Ovary (tissue), 9 donors: Measurements from ENCODE around the gene TMEM179B. TPM values are rescaled to one million over a fixed set of nuclear protein-coding genes. Genes with fewer than 3 reads are reported as not detected.
"Not testable (repeated sequence)": the region's sequence is repeated elsewhere in the genome, so short reads cannot be mapped to it uniquely, and the experiment has no call there.

Experiments
- DNase-seq, 5 donors: peaks; one replicate each; pipeline ENCODE4 v3.0.0-alpha.2; 2019 to 2020
- H3K27ac ChIP-seq, 2 donors: fragments of 200-600 bp; one replicate each; pipeline versions ENCODE4 v1.5.1 to v1.8.0; 2019 to 2022
- H3K27me3 ChIP-seq: fragments of 200-600 bp; one replicate; pipeline ENCODE4 v1.8.0; 2022
- H3K36me3 ChIP-seq: fragments of 200-600 bp; sonication (generic); one replicate; pipeline ENCODE4 v1.5.1; 2019
- H3K4me1 ChIP-seq: one replicate; pipeline ENCODE4 v1.8.1; 2013; ENCODE audit warnings: mild to moderate bottlenecking, moderate library complexity; ENCODE audit not compliant: insufficient read depth
- H3K4me3 ChIP-seq: fragments of 200-600 bp; sonication (generic); one replicate; pipeline ENCODE4 v1.5.1; 2017
- H3K9me3 ChIP-seq, 2 donors: fragments of 200-600 bp in 1 of 2; sonication (generic) in 1 of 2; one replicate each; pipeline versions ENCODE4 v1.5.1 to v1.8.1; 2013 to 2019; ENCODE audit warnings: mild to moderate bottlenecking in 1 of 2, moderate library complexity in 1 of 2
- EP300 ChIP-seq: sonication (generic); formaldehyde crosslinking; IDR thresholded peaks from one replicate; pipeline ENCODE4 v1.6.1; 2017; ENCODE audit warnings: antibody characterized with exemption
- POLR2A ChIP-seq: fragments of 450-650 bp; IDR thresholded peaks from one replicate; pipeline ENCODE4 v1.6.1; 2017; ENCODE audit warnings: antibody characterized with exemption, mild to moderate bottlenecking, moderate library complexity
- WGBS, 3 donors: extraction: QIAGEN DNeasy Blood & Tissue Kit in 1 of 3; methylation state at CpG; one replicate each; pipeline versions ENCODE4 v1.1.5 to v1.1.7; 2013 to 2017; 5-methylcytosine and 5-hydroxymethylcytosine counted together
- intact Hi-C, 4 donors: fragments of 100-400 bp; cut with DNase I; formaldehyde crosslinking; loops; one replicate each; pipeline versions ENCODE4 v1.11.0 to v1.15.1; 2022 to 2023
- polyA plus RNA-seq, 2 donors: library from polyadenylated mRNA; stranded (reverse); fragments of 200-250 nt in 1 of 2; fragments of 350-450 nt in 1 of 2; fragmentation: Illumina TruSeq in 1 of 2; extraction: RNeasy Lipid Tissue Mini Kit (QIAGEN cat#74804) in 1 of 2; gene quantifications; one replicate each; pipeline ENCODE4 v1.2.3, GENCODE V29; 2013 to 2014
- total RNA-seq, 7 donors: library from RNA; depleted of rRNA in 2 of 7; stranded (reverse); fragments of >200 nt in 2 of 7; fragmentation: NEBNext Ultra II Directional in 3 of 7; extraction: Animal tissue kit (Norgen Biotek cat#: 25700) in 3 of 7; gene quantifications; one replicate each; pipeline versions ENCODE4 v1.1.0 to v1.2.4, GENCODE V29; 2016 to 2023
- TF ChIP-seq, protein P1 (sequence below), 3 donors: fragments of 450-650 bp in 2 of 3; fragments of 200-600 bp in 1 of 3; IDR thresholded peaks; one replicate each; pipeline versions ENCODE4 v1.5.1 to v1.8.0; 2016 to 2022; ENCODE audit warnings: antibody characterized with exemption in 3 of 3, mild to moderate bottlenecking in 1 of 3
- donor health status: DM: no; HTN: no; CAD: no; lungs with moderate emphysema.
- donor health status: DM: no; HTN: no; CAD: no.
- donor health status: Bipolar disorder and iron deficiency.
- donor health status: DM: yes; HTN: yes; CAD: no.
- donor health status: DM: no; HTN: no; CAD: no.
- donor health status: DM: yes; HTN: yes; CAD: no.

The TMEM179B gene
- total and polyA plus RNA-seq, 9 donors = 32.7 to 101 (median 37.9) TPM

DNA sequence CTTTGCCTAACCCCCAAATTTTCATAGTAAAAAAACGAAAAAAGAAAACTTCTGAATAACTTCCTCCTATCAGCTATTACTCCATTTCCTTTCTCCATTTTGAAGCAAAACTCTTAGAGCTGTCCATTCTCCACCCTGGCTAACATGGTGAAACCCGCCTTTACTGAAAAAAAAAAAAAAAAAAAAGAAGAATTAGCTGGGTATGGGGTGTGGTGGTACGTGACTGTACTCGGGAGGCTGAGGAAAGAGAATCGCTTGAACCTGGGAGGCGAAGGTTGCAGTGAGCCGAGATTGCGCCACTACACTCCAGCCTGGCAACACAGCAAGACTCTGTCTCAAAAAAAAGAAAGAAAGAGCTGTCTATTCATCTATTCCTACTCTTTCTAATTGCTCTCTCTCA, 29.4 kb downstream of the TMEM179B start:
- no peak overlapping the region for H3K27ac ChIP-seq
- DNase-seq = no peak
- no peak for TF ChIP-seq EP300
- TF ChIP-seq, protein P1, sequence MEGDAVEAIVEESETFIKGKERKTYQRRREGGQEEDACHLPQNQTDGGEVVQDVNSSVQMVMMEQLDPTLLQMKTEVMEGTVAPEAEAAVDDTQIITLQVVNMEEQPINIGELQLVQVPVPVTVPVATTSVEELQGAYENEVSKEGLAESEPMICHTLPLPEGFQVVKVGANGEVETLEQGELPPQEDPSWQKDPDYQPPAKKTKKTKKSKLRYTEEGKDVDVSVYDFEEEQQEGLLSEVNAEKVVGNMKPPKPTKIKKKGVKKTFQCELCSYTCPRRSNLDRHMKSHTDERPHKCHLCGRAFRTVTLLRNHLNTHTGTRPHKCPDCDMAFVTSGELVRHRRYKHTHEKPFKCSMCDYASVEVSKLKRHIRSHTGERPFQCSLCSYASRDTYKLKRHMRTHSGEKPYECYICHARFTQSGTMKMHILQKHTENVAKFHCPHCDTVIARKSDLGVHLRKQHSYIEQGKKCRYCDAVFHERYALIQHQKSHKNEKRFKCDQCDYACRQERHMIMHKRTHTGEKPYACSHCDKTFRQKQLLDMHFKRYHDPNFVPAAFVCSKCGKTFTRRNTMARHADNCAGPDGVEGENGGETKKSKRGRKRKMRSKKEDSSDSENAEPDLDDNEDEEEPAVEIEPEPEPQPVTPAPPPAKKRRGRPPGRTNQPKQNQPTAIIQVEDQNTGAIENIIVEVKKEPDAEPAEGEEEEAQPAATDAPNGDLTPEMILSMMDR (IDR thresholded peaks at IDR 0.05) = no peak
- no peak for TF ChIP-seq POLR2A
- WGBS, 3 donors = 83 to 94% (median 89%) methylated on average over 8 of the region's 8 CpGs
- H3K4me1 ChIP-seq = no peaks in the 10 kb centered on the region
- intact Hi-C loops = no loop called here
- H3K36me3 ChIP-seq = no peaks in the 10 kb centered on the region
- no peak overlapping the region for H3K4me3 ChIP-seq
- H3K27me3 ChIP-seq = no peaks in the 10 kb centered on the region
- no peaks in the 10 kb centered on the region for H3K9me3 ChIP-seq

DNA sequence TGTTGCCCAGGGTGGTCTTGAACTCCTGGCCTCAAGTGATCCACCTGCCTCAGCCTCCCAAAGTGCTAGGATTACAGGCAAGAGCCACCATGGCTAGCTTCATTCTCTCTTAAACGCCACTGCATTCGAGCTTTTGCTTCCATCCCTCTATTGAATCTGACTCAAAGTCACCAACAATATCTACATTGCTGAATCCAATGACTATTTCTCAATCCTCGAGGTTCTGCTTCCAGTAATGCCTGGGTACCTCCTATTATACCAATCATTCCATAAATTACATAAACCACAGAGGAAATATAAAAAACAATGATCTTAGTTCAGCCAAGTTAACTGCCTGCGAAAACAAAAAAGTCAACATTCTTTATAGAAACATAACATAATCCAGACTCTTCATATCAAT, 29.9 kb downstream of the TMEM179B start:
- 90 to 98% (median 93%) methylated on average over 4 of the region's 4 CpGs for WGBS, 3 donors
- H3K36me3 ChIP-seq = no peaks in the 10 kb centered on the region
- intact Hi-C loops = no loop called here
- H3K4me3 ChIP-seq = no peak overlapping the region
- DNase-seq = no peak
- H3K27ac ChIP-seq = no peak overlapping the region
- H3K9me3 ChIP-seq = no peaks in the 10 kb centered on the region
- H3K4me1 ChIP-seq = no peaks in the 10 kb centered on the region
- no peaks in the 10 kb centered on the region for H3K27me3 ChIP-seq
- TF ChIP-seq EP300 = no peak
- TF ChIP-seq POLR2A = no peak
- TF ChIP-seq, protein P1 (IDR thresholded peaks at IDR 0.05) = no peak

DNA sequence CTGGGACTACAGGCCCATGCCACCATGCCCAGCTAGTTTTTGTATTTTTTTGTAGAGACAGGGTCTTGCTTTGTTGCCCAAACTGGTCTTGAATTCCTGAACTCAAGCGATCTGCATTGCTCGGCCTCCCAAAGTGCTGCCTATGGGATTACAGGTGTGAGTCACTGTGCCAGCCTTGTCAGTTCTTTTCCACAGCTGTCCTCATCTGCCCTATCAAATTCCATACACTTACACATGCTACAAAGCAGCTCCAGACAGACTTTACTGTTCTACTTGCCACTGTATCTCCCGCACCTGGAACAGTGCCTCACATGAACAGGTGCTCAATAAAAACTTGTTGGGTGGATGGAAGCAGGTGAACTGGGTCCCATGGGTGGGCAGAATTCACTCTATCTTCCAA, 36.5 kb downstream of the TMEM179B start:
- no peak overlapping the region for H3K4me3 ChIP-seq
- no peaks in the 10 kb centered on the region for H3K27me3 ChIP-seq
- no peaks in the 10 kb centered on the region for H3K36me3 ChIP-seq
- no peak overlapping the region for H3K27ac ChIP-seq
- WGBS, 3 donors = 87 to 91% (median 89%) methylated on average over 3 of the region's 3 CpGs
- TF ChIP-seq EP300 = no peak
- no peak for DNase-seq
- intact Hi-C loops = no loop called here
- no peaks in the 10 kb centered on the region for H3K4me1 ChIP-seq
- H3K9me3 ChIP-seq = no peaks in the 10 kb centered on the region

DNA sequence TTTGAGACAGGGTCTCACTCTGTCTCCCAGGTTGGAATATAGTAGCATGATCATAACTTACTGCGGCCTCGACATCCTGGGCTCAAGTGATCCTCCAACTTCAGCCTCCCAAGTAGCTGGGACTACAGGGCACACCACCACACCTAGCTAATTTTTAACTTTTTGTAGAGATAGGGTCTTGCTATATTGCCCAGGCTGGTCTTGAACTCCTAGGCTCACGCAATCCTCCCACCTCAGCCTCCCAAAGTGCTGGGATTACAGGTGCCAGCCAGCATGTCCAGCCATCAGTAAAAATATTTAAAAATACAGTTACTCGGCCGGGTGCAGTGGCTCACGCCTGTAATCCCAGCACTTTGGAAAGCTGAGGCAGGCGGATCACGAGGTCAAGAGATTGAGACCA, 40.9 kb downstream of the TMEM179B start:
- 87 to 93% (median 88%) methylated on average over 8 of the region's 8 CpGs for WGBS, 3 donors
- intact Hi-C loops, H3K4me3 ChIP-seq, H3K36me3 ChIP-seq, H3K9me3 ChIP-seq, DNase-seq, H3K4me1 ChIP-seq, H3K27ac ChIP-seq, H3K27me3 ChIP-seq: not testable (repeated sequence)

DNA sequence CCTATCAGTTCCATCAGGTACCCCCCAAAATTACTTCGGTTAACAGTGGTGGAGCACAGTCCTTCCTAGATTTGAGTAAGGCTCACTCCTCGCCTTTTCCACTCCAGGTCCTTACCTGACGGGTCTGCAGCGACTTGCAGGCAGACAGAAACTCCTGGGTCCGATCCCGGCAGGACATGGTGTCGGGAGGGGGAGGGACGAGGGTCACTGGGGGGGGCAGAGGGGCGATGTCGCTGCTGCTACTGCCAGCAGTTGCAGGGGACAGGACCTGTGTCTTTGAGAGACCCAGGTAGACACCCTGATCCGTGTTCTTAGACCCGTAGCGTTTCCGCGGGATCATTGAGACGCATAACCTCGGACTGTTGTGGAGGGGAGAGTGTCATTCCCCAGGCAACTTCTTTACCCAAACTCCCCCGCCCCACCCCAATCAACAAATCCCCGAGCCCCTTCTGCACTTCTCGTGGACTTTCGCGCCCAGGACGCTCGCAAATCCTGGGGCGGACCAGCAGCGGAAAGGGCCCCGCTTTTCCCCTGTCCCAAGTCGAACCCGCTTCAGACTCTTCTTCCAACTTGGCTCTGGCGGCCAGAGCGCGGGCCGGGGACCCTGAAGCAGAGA, 43.8 kb downstream of the TMEM179B start:
- no peaks in the 10 kb centered on the region for H3K27me3 ChIP-seq
- no peaks in the 10 kb centered on the region for H3K36me3 ChIP-seq
- H3K4me3 ChIP-seq = peak overlapping the region; percentile 96
- no peaks in the 10 kb centered on the region for H3K9me3 ChIP-seq
- 0 to 1% (median 0%) methylated on average over 33 of the region's 33 CpGs for WGBS, 3 donors
- no peak for TF ChIP-seq EP300
- TF ChIP-seq POLR2A = peak; percentile 19
- peaks cover 9% of the 10 kb centered on the region for H3K4me1 ChIP-seq
- intact Hi-C loops = loop anchor here in 1 of 4 donors (2.0 to 5.0 kb wide), 2 partner anchors 26 to 44 kb away; partner anchors contain the start of genes NXF1 and TMEM179B
- peak overlapping the region; percentile 90 to 96 for H3K27ac ChIP-seq
- DNase-seq = peak in 1 of 5 donors; percentile 34
